Thyroid gland (tissue), 4 donors: ENCODE measurements around the gene AKAP6. TPM values are rescaled to one million over a fixed set of nuclear protein-coding genes. Genes with fewer than 3 reads are reported as not detected.

Experiments used
- DNase-seq, 2 donors: peaks; one replicate each; pipeline ENCODE4 v3.0.0-alpha.2; 2019
- H3K27ac ChIP-seq, 3 donors: fragments of 200-600 bp; sonication (generic); 1 replicate in 2 of 3; 2 replicates in 1 of 3; pipeline ENCODE4 v1.5.1; 2016 to 2019; ENCODE audit warnings: mild to moderate bottlenecking in 1 of 3, moderate library complexity in 1 of 3
- H3K27me3 ChIP-seq: fragments of 200-600 bp; sonication (generic); one replicate; pipeline ENCODE4 v1.5.1; 2019
- H3K36me3 ChIP-seq, 2 donors: fragments of 200-600 bp; sonication (generic); one replicate each; pipeline ENCODE4 v1.5.1; 2016 to 2019
- H3K4me1 ChIP-seq, 2 donors: fragments of 200-600 bp; sonication (generic); one replicate each; pipeline ENCODE4 v1.5.1; 2017 to 2019
- H3K4me3 ChIP-seq, 3 donors: fragments of 200-600 bp; sonication (generic); replicated peaks in 1 of 3; 1 replicate in 2 of 3; 2 replicates in 1 of 3; pipeline ENCODE4 v1.5.1; 2016; ENCODE audit warnings: mild to moderate bottlenecking in 1 of 3
- H3K9me3 ChIP-seq: fragments of 200-600 bp; sonication (generic); one replicate; pipeline ENCODE4 v1.5.1; 2017
- POLR2A ChIP-seq, 2 donors: fragments of 450-650 bp; IDR thresholded peaks; one replicate each; pipeline ENCODE4 v1.6.1; 2017; ENCODE audit warnings: antibody characterized with exemption in 2 of 2, mild to moderate bottlenecking in 2 of 2, moderate library complexity in 1 of 2
- WGBS, 2 donors: methylation state at CpG; one replicate each; pipeline ENCODE4 v1.1.5; 2017; 5-methylcytosine and 5-hydroxymethylcytosine counted together
- intact Hi-C: fragments of 100-400 bp; cut with DNase I; formaldehyde crosslinking; loops from one replicate; pipeline ENCODE4 v1.15.1; 2023
- total RNA-seq, 4 donors: library from RNA; depleted of rRNA; stranded (reverse); fragments of >200 nt; gene quantifications; one replicate each; pipeline ENCODE4 v1.2.3, GENCODE V29; 2016
- TF ChIP-seq, protein P1 (sequence below), 6 experiments: fragments of 200-600 bp in 3 of 6; fragments of 450-650 bp in 3 of 6; sonication (generic) in 3 of 6; IDR thresholded peaks; one replicate each; pipeline ENCODE4 v1.5.1; 2016 to 2019; ENCODE audit warnings: antibody characterized with exemption in 6 of 6, mild to moderate bottlenecking in 2 of 6, inconsistent platforms in 1 of 6, moderate library complexity in 1 of 6

The AKAP6 gene
- total RNA-seq, 4 donors from 2014 or later = 13.0 to 34.5 (median 22.7) TPM

DNA sequence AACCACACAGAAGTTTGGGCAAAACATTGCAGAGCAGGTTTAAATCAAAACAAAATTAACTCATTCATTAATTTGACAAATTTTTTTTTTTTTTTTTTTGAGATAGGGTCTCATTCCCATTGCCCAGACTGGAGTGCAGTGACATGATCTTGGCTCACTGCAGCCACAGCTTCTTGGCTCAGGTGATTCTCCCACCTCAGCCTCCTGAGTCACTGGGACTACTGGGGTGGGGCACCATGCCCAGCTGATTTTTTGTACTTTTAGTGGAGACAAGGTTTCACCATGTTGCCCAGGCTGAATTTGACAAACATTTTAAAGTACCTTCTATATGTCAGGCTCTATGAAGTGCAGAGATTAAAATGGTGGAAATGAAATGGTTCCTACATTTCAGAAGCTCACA, 352.5 kb downstream of the AKAP6 start:
- no peak overlapping the region for H3K27ac ChIP-seq
- no peak for TF ChIP-seq POLR2A (IDR thresholded peaks at IDR 0.05)
- TF ChIP-seq, protein P1, sequence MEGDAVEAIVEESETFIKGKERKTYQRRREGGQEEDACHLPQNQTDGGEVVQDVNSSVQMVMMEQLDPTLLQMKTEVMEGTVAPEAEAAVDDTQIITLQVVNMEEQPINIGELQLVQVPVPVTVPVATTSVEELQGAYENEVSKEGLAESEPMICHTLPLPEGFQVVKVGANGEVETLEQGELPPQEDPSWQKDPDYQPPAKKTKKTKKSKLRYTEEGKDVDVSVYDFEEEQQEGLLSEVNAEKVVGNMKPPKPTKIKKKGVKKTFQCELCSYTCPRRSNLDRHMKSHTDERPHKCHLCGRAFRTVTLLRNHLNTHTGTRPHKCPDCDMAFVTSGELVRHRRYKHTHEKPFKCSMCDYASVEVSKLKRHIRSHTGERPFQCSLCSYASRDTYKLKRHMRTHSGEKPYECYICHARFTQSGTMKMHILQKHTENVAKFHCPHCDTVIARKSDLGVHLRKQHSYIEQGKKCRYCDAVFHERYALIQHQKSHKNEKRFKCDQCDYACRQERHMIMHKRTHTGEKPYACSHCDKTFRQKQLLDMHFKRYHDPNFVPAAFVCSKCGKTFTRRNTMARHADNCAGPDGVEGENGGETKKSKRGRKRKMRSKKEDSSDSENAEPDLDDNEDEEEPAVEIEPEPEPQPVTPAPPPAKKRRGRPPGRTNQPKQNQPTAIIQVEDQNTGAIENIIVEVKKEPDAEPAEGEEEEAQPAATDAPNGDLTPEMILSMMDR (IDR thresholded peaks at IDR 0.05) = no peak
- H3K36me3 ChIP-seq = no peaks in the 10 kb centered on the region
- no peak overlapping the region for H3K4me3 ChIP-seq
- intact Hi-C loops = no loop called here
- no peak for DNase-seq
- no peaks in the 10 kb centered on the region for H3K27me3 ChIP-seq
- H3K4me1 ChIP-seq = peaks cover 5 to 12% of the 10 kb centered on the region in 2 donors
- H3K9me3 ChIP-seq = no peaks in the 10 kb centered on the region

DNA sequence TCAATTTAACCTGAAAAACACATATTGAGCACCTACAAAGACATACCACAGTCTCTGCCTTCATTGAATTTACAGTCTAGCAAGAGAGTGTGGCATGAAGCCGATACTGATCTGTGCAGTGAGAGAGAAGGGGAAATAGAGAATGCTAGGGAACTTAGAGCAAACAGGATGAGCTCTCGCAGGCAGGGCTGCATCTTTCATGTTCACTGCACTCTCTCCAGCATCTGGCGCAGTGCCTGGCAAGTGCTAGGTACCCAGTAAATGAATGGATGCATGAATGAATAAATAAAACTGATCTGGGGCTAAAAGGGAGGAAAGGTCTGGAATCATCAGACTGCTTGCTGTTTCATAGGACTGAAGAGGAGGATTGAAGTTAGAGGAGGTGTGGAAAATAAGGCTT, 353.1 kb downstream of the AKAP6 start:
- Histone ChIP-seq H3K36me3 (no peaks in the 10 kb centered on the region), H3K9me3 (no peaks in the 10 kb centered on the region), H3K27ac (no peak overlapping the region), H3K27me3 (no peaks in the 10 kb centered on the region), H3K4me1 (peaks cover 5 to 12% of the 10 kb centered on the region in 2 donors), H3K4me3 (no peak overlapping the region)
- intact Hi-C loops = no loop called here
- DNase-seq = peak; percentile 26 to 39
- 69 to 76% methylated on average over 3 of the region's 3 CpGs for WGBS, 2 donors
- TF ChIP-seq POLR2A (IDR thresholded peaks at IDR 0.05) = no peak

DNA sequence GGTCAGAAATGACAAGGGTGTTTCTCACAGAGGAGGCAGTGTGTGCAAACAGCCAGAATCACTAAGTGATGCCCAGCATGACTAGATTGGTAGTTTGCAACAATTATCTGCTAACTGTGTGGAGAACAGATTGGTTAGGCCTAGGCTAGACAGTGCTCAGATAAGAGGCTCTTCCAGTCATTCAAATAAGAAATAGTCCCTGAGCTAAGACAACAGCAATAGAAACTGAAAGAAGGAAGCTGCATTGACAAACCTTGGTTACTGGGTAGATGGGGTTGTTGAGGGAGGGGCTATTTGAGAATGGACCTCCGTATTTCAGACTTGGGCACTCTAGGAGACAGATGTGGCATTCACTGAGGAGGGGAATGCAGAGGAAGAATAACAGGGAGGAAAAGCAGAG, 354.6 kb downstream of the AKAP6 start:
- H3K4me1 ChIP-seq = peaks cover 5 to 12% of the 10 kb centered on the region in 2 donors
- no peak for TF ChIP-seq POLR2A (IDR thresholded peaks at IDR 0.05)
- TF ChIP-seq, protein P1 (IDR thresholded peaks at IDR 0.05) = no peak
- H3K36me3 ChIP-seq = no peaks in the 10 kb centered on the region
- H3K4me3 ChIP-seq = no peak overlapping the region
- 51 to 56% methylated on average over 1 of the region's 1 CpG for WGBS, 2 donors
- no peak overlapping the region for H3K27ac ChIP-seq
- DNase-seq = no peak
- intact Hi-C loops = no loop called here
- no peaks in the 10 kb centered on the region for H3K27me3 ChIP-seq
- H3K9me3 ChIP-seq = no peaks in the 10 kb centered on the region

DNA sequence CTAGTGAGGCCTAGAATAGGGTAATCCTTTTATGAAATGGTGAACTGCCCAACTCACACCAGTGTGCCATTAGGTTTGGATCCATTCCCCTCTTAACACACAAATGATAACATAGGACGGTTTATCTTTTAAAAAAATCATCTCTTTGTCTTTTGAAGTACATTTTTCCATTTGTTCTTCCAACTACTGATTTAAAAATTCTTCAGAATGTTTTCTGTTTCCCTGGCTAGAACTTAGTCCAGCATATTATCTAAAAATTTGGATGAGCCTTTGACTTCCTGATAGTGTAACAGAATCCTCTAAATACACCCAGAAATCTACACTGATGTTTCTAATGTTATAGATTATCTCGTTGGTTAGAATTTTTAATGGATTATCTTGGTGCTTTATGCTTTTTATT, 359.8 kb downstream of the AKAP6 start:
- Histone ChIP-seq H3K4me1 (peaks cover 2 to 6% of the 10 kb centered on the region in 2 donors), H3K9me3 (no peaks in the 10 kb centered on the region), H3K27ac (no peak overlapping the region), H3K4me3 (no peak overlapping the region), H3K27me3 (no peaks in the 10 kb centered on the region), H3K36me3 (no peaks in the 10 kb centered on the region)
- no peak for TF ChIP-seq POLR2A (IDR thresholded peaks at IDR 0.05)
- TF ChIP-seq, protein P1 (IDR thresholded peaks at IDR 0.05) = no peak
- no peak for DNase-seq
- intact Hi-C loops = no loop called here
- 72 to 78% methylated on average over 2 of the region's 2 CpGs for WGBS, 2 donors

DNA sequence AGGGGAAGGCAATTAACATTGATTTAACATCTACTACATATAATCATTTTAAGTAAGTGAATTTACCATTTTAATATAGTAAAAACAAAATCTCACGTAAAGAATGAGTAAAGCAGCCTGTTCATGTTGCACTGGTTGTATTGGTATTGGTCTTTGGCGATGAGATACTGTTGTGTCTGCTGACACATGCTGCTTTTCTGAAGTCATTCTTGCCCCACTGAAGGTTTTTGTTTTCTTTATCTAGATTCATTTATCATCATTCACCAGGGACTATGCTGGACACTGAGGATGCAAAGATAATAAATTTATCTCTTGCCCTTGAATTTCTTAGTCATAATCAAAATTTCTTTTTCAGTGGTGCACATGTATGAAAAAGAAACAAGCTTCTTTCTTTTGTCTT, 363.3 kb downstream of the AKAP6 start:
- TF ChIP-seq, protein P1 (IDR thresholded peaks at IDR 0.05) = no peak
- intact Hi-C loops = no loop called here
- Histone ChIP-seq H3K4me1 (no peaks in the 10 kb centered on the region), H3K27me3 (no peaks in the 10 kb centered on the region), H3K36me3 (no peaks in the 10 kb centered on the region), H3K9me3 (no peaks in the 10 kb centered on the region), H3K4me3 (no peak overlapping the region), H3K27ac (no peak overlapping the region)
- no peak for DNase-seq
- WGBS, 2 donors = 94 to 95% methylated on average over 2 of the region's 2 CpGs

DNA sequence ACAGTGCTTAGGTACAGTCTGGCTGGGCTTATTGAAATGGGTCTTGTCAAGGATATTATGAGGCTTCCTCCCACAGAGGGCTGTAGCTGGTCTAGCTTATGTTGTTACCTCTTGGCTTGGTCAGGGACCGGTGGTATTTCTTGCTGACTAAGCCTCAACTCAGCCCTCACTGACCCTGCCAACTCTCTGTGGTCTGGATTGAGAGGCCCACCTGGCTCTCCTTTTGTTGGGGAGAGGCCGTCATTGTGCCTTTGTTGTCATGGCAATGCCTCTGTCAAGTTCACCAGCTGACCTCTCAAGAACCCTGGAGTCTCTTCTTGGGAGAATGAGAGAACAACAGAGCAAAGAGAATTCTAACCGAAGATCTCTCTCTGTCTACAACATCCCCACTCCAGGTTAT, 364.0 kb downstream of the AKAP6 start:
- Histone ChIP-seq H3K36me3 (no peaks in the 10 kb centered on the region), H3K9me3 (no peaks in the 10 kb centered on the region), H3K27ac (no peak overlapping the region), H3K4me3 (no peak overlapping the region), H3K27me3 (no peaks in the 10 kb centered on the region), H3K4me1 (no peaks in the 10 kb centered on the region)
- intact Hi-C loops = no loop called here
- WGBS, 2 donors = 18 to 20% methylated on average over 3 of the region's 3 CpGs
- peak; percentile 21 to 25 for DNase-seq
- TF ChIP-seq, protein P1 (IDR thresholded peaks at IDR 0.05) = no peak
- no peak for TF ChIP-seq POLR2A (IDR thresholded peaks at IDR 0.05)
